ENCODE data around the gene CCT7. TPM values are rescaled to one million over a fixed set of nuclear protein-coding genes. Genes with fewer than 3 reads are reported as not detected.

Gene CCT7
- total and polyA plus RNA-seq, 10 of the 15 experiments (the other 5 are each of a cell fraction or from before 2014, with no cell fraction given), result 206 to 598 (median 486) TPM

- Histone ChIP-seq H3K79me2 (ENCODE audit: control insufficient read depth, insufficient read depth, low read length) (no peaks in the 10 kb centered on the region), H3K27me3 (replicated peaks in 1 of 2; ENCODE audit: control insufficient read depth in 2 of 2, insufficient read depth in 2 of 2, low read length in 1 of 2) (no peaks in the 10 kb centered on the region), H3K4me1 (ENCODE audit: control insufficient read depth, insufficient read depth, low read length) (no peaks in the 10 kb centered on the region), H3K27ac (ENCODE audit: control insufficient read depth, insufficient read depth) (no peak overlapping the region), H3K4me3 (no peak overlapping the region), H3K9me3 (replicated peaks; ENCODE audit: control insufficient read depth, insufficient read depth, low read length) (no peaks in the 10 kb centered on the region), H3K4me2 (ENCODE audit: control insufficient read depth, insufficient read depth) (no peak overlapping the region), H3K9ac (ENCODE audit: control insufficient read depth, insufficient read depth, low read length) (no peak overlapping the region), H3K36me3 (ENCODE audit: control insufficient read depth in 2 of 2, insufficient read depth in 2 of 2, low read length in 1 of 2) (peaks cover 42 to 43% of the 10 kb centered on the region in 2 experiments), H4K20me1 (ENCODE audit: control insufficient read depth, insufficient read depth) (no peaks in the 10 kb centered on the region; the same call in 1 of the 2 replicates), H2AFZ (ENCODE audit: control insufficient read depth, low read depth, low read length) (no peak overlapping the region)
- no peak for FAIRE-seq
- no peak for ATAC-seq
- no TSS peak for BruUV-seq (replicated peaks)
- ChIA-PET SMC1A (ENCODE audit: uncharacterized antibody, unreplicated experiment) (interaction anchor here (1.2 to 1.4 kb wide), 2 partner anchors 8 to 38 kb away, joined by 4 to 5 read pairs; no protein-coding TSS in a partner anchor), POLR2A (no interaction called here), CTCF (interaction anchor here (1.6 to 2.3 kb wide), 2 partner anchors 37 to 108 kb away, joined by 4 to 14 read pairs; no protein-coding TSS in a partner anchor), RAD21 (ENCODE audit: unreplicated experiment) (no interaction called here)
- TF ChIP-seq SIX5 (IDR thresholded peaks at IDR 0.05; ENCODE audit: low read depth, low read length, severe bottlenecking) (no peak), HCFC1 (IDR thresholded peaks at IDR 0.05; ENCODE audit: low read length) (no peak), JUND (IDR thresholded peaks at IDR 0.05; ENCODE audit: low read depth, low read length) (no peak), PAX8 (IDR thresholded peaks at IDR 0.05) (no peak), SUZ12 (IDR thresholded peaks at IDR 0.05; ENCODE audit: unreplicated experiment) (no peak), POLR2A (IDR thresholded peaks at IDR 0.05; ENCODE audit: low read depth, low read length) (peak; percentile 10; the same call in 1 of the 2 replicates), SRF (IDR thresholded peaks at IDR 0.05; ENCODE audit: low read depth in 2 of 2, low read length in 2 of 2) (no peak)
- TF ChIP-seq, protein P1, sequence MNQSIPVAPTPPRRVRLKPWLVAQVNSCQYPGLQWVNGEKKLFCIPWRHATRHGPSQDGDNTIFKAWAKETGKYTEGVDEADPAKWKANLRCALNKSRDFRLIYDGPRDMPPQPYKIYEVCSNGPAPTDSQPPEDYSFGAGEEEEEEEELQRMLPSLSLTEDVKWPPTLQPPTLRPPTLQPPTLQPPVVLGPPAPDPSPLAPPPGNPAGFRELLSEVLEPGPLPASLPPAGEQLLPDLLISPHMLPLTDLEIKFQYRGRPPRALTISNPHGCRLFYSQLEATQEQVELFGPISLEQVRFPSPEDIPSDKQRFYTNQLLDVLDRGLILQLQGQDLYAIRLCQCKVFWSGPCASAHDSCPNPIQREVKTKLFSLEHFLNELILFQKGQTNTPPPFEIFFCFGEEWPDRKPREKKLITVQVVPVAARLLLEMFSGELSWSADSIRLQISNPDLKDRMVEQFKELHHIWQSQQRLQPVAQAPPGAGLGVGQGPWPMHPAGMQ (IDR thresholded peaks at IDR 0.05; ENCODE audit: borderline replicate concordance), result no peak
- in situ Hi-C loops (cut with MboI) (no loop called here), intact Hi-C loops (cut with micrococcal nuclease; ENCODE audit: unreplicated experiment) (no loop called here)
- no peak for DNase-seq (ENCODE audit: low read depth, low spot score)
- 84% methylated on average over 17 of the region's 17 CpGs for WGBS (ENCODE audit: insufficient coverage, insufficient replicate concordance, low lambda C conversion rate, missing lambda C conversion rate)
Measured at GRCh38 chr2:73252238-73253027, 18.3 kb downstream of the CCT7 start.
